ENCODE measurements around the gene ACTC1. TPM values are rescaled to one million over a fixed set of nuclear protein-coding genes. Genes with fewer than 3 reads are reported as not detected.

ACTC1 gene
- total RNA-seq, 1 experiment from 2014 or later = not detected

DNA sequence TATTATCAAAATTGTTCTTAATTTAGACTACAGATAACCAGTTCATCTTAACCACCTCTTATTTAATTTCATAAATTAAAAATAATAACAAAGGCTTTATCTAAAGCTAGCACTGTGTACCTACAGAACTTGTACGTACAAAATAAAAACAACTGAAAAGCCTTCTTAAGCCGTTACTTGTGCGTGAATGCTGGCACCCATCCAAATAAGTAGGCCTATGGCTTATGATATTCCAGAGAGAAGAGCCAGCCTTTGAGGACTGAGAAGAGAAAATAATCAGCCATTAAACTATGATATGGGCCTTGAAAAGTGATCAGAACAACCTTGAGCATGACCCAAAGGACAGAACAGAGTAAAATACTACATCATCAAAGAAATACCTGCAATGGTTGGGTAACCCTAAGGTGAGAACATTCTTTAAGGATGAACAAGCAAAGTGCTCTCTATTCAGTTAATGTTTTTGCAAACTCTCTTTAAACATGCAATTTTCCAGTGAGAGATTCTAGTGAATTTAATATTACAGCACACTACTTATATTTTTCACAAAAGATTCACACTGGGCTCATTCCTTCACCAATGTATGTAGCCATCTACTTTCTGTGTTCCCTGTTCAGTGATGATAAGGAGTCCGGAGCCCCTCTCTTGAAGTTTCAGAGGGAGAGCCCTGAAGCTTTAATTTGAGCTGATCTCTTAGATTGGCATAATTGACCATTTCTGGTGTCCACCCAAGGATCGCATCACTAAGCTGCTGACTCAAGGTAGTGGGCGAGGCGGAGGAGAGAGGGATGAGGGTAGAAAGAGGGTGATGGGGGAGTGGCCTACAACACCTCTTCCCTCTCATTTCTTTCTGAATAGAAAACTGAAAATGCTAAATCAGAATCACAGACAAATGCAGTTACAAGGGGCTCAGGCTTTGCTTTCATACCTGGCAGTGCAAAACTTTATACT, 7.7 kb upstream of the ACTC1 start:
- in situ Hi-C loops (cut with HindIII; ENCODE audit: low pct_unique_long_range_greater_than_20kb, low sequenced_read_pairs) (no loop called here), intact Hi-C loops (cut with micrococcal nuclease; ENCODE audit: unreplicated experiment) (no loop called here)
- Histone ChIP-seq H3K4me3 (ENCODE audit: low read depth in 2 of 2, low read length in 2 of 2) (no peak overlapping the region), H3K36me3 (ENCODE audit: control insufficient read depth, insufficient read depth, low read length) (no peaks in the 10 kb centered on the region), H3K9me3 (ENCODE audit: control insufficient read depth, insufficient read depth, low read depth, low read length) (no peaks in the 10 kb centered on the region), H3K27ac (ENCODE audit: low read length) (no peak overlapping the region), H3K27me3 (ENCODE audit: control insufficient read depth, insufficient read depth, low read length) (no peaks in the 10 kb centered on the region), H3K4me1 (ENCODE audit: control insufficient read depth, insufficient read depth, low read length) (no peaks in the 10 kb centered on the region)
- ChIA-PET CTCF (no interaction called here), POLR2A (no interaction called here)
- DNase-seq (ENCODE audit: low read depth, low spot score) (no peak), ATAC-seq (no peak)
- TF ChIP-seq SIN3A (IDR thresholded peaks at IDR 0.05; ENCODE audit: borderline replicate concordance, insufficient read depth, low read depth, low read length) (no peak), TCF7L2 (IDR thresholded peaks at IDR 0.05; ENCODE audit: low read depth, low read length) (no peak), POLR2AphosphoS5 (IDR thresholded peaks at IDR 0.05; ENCODE audit: low read depth, low read length) (no peak)
- TF ChIP-seq, protein P1, sequence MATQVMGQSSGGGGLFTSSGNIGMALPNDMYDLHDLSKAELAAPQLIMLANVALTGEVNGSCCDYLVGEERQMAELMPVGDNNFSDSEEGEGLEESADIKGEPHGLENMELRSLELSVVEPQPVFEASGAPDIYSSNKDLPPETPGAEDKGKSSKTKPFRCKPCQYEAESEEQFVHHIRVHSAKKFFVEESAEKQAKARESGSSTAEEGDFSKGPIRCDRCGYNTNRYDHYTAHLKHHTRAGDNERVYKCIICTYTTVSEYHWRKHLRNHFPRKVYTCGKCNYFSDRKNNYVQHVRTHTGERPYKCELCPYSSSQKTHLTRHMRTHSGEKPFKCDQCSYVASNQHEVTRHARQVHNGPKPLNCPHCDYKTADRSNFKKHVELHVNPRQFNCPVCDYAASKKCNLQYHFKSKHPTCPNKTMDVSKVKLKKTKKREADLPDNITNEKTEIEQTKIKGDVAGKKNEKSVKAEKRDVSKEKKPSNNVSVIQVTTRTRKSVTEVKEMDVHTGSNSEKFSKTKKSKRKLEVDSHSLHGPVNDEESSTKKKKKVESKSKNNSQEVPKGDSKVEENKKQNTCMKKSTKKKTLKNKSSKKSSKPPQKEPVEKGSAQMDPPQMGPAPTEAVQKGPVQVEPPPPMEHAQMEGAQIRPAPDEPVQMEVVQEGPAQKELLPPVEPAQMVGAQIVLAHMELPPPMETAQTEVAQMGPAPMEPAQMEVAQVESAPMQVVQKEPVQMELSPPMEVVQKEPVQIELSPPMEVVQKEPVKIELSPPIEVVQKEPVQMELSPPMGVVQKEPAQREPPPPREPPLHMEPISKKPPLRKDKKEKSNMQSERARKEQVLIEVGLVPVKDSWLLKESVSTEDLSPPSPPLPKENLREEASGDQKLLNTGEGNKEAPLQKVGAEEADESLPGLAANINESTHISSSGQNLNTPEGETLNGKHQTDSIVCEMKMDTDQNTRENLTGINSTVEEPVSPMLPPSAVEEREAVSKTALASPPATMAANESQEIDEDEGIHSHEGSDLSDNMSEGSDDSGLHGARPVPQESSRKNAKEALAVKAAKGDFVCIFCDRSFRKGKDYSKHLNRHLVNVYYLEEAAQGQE (IDR thresholded peaks at IDR 0.05; ENCODE audit: insufficient read depth in 1 of 2, low read depth in 2 of 2, low read length in 1 of 2) = no peak
- TF ChIP-seq, protein P2, sequence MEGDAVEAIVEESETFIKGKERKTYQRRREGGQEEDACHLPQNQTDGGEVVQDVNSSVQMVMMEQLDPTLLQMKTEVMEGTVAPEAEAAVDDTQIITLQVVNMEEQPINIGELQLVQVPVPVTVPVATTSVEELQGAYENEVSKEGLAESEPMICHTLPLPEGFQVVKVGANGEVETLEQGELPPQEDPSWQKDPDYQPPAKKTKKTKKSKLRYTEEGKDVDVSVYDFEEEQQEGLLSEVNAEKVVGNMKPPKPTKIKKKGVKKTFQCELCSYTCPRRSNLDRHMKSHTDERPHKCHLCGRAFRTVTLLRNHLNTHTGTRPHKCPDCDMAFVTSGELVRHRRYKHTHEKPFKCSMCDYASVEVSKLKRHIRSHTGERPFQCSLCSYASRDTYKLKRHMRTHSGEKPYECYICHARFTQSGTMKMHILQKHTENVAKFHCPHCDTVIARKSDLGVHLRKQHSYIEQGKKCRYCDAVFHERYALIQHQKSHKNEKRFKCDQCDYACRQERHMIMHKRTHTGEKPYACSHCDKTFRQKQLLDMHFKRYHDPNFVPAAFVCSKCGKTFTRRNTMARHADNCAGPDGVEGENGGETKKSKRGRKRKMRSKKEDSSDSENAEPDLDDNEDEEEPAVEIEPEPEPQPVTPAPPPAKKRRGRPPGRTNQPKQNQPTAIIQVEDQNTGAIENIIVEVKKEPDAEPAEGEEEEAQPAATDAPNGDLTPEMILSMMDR (IDR thresholded peaks at IDR 0.05) = no peak
- no TSS peak for BruUV-seq (replicated peaks)

DNA sequence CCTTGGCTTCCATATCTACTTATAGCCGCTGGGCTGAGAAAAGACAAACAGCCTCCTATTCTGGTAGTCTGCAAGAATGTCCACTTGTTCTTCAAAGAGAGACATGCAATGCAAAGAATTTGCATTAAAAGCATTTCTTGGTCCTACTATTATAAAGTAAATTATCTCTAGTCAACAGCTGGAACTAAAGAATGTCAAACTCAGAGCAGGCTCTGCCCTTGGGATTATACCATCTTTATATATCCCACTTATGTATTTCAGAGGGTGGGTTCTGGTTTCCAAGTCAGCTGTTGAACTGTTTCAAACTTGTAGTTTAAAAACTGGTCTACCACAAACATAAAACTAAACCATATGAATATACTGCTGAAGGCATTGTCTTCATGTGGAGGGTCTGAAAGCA, 7.0 kb upstream of the ACTC1 start:
- CTCF ChIA-PET = no interaction called here
- no peaks in the 10 kb centered on the region for H3K27me3 ChIP-seq (ENCODE audit: control insufficient read depth, insufficient read depth, low read length)
- H3K4me1 ChIP-seq (ENCODE audit: control insufficient read depth, insufficient read depth, low read length) = no peaks in the 10 kb centered on the region
- intact Hi-C loops (cut with micrococcal nuclease; ENCODE audit: unreplicated experiment) = no loop called here
- H3K4me3 ChIP-seq (ENCODE audit: low read depth in 2 of 2, low read length in 2 of 2) = no peak overlapping the region
- H3K36me3 ChIP-seq (ENCODE audit: control insufficient read depth, insufficient read depth, low read length) = no peaks in the 10 kb centered on the region
- in situ Hi-C loops (cut with HindIII; ENCODE audit: low pct_unique_long_range_greater_than_20kb, low sequenced_read_pairs) = no loop called here
- H3K27ac ChIP-seq (ENCODE audit: low read length) = no peak overlapping the region
- BruUV-seq (replicated peaks) = no TSS peak
- ATAC-seq (no peak), DNase-seq (ENCODE audit: low read depth, low spot score) (no peak)
- TF ChIP-seq, protein P1 (IDR thresholded peaks at IDR 0.05; ENCODE audit: insufficient read depth in 1 of 2, low read depth in 2 of 2, low read length in 1 of 2) = no peak
- TF ChIP-seq SIN3A (IDR thresholded peaks at IDR 0.05; ENCODE audit: borderline replicate concordance, insufficient read depth, low read depth, low read length) (no peak), POLR2AphosphoS5 (IDR thresholded peaks at IDR 0.05; ENCODE audit: low read depth, low read length) (no peak), TCF7L2 (IDR thresholded peaks at IDR 0.05; ENCODE audit: low read depth, low read length) (no peak)
- TF ChIP-seq, protein P2 (IDR thresholded peaks at IDR 0.05) = no peak
- POLR2A ChIA-PET = no interaction called here
- H3K9me3 ChIP-seq (ENCODE audit: control insufficient read depth, insufficient read depth, low read depth, low read length) = no peaks in the 10 kb centered on the region

Measured in Panc1 (cell line).